A172 (cell line): ENCODE measurements around the gene PIP5K1C. TPM values are rescaled to one million over a fixed set of nuclear protein-coding genes. Genes with fewer than 3 reads are reported as not detected.
A peak's percentile ranks its signal among the peaks of the same experiment; 100 is the strongest.

Experiments
- DNase-seq: peaks from one replicate; pipeline ENCODE4 v3.0.0-alpha.2; 2015; ENCODE audit warnings: low spot score
- total RNA-seq: library from RNA; depleted of rRNA; stranded (reverse); fragments of >200 nt; shearing (Covaris generic); gene quantifications from 2 replicates; pipeline ENCODE4 v1.2.3, GENCODE V29; 2014; rRNA removed

PIP5K1C gene, protein sequence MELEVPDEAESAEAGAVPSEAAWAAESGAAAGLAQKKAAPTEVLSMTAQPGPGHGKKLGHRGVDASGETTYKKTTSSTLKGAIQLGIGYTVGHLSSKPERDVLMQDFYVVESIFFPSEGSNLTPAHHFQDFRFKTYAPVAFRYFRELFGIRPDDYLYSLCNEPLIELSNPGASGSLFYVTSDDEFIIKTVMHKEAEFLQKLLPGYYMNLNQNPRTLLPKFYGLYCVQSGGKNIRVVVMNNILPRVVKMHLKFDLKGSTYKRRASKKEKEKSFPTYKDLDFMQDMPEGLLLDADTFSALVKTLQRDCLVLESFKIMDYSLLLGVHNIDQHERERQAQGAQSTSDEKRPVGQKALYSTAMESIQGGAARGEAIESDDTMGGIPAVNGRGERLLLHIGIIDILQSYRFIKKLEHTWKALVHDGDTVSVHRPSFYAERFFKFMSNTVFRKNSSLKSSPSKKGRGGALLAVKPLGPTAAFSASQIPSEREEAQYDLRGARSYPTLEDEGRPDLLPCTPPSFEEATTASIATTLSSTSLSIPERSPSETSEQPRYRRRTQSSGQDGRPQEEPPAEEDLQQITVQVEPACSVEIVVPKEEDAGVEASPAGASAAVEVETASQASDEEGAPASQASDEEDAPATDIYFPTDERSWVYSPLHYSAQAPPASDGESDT
- 18.8 and 21.4 TPM in 2 replicates for total RNA-seq

DNA sequence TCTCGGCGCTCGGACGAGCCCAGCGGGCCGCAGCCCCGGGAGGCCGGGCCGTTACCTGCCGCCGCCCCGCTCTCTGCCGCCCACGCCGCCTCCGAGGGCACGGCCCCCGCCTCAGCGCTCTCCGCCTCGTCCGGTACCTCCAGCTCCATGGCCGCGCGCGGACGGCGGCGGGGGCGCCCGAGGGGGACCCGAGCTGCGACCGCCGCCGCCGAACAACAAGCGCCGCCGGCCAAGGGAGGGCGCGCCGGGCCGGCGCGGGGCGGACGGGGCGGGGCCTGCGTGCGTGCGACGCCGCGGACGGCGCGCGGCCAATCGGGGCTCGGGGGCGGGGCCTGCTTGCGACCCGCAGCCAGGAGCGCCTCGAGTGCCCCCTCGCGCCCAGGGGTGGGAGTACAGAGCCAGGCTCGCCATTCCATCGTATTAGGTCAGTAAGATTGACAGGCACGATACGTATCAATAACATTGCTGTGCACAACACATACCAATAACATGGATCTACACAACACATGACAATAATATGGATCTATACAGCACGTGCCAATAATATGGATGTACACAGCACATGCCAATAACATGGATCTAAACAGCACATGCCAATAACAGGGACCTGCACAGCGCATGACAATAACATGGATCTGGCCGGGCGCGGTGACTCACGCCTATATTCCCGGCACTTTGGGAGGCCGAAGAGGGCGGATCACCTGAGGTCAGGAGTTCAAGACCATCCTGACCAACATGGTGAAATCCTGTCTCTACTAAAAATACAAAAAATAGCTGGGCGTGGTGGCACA lies at the start of gene PIP5K1C:
Gene PIP5K1C, minus strand, starts transcription at position 227 of the 791 bp plus-strand sequence. Its CDS starts 78 bp downstream, at position 149.
- DNase-seq = peak; percentile 54

DNA sequence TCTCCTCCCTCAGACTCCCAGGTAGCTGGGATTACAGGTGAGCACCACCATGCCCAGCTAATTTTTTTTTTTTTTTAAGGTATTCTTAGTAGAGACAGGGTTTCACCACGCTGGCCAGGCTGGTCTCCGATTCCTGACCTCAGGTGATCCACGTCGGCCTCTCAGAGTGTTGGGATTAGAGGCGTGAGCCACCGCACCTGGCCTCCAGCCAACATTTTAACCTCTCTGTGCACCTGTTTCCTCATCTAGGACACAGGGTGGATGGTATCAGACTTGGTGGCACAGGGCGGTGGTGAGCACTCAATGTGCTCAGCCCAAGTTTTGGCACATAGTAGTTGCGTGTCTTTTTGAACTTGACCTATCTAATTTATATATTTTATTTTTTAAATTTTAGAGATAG lies 48.7 kb upstream of the PIP5K1C start:
- DNase-seq = no peak

DNA sequence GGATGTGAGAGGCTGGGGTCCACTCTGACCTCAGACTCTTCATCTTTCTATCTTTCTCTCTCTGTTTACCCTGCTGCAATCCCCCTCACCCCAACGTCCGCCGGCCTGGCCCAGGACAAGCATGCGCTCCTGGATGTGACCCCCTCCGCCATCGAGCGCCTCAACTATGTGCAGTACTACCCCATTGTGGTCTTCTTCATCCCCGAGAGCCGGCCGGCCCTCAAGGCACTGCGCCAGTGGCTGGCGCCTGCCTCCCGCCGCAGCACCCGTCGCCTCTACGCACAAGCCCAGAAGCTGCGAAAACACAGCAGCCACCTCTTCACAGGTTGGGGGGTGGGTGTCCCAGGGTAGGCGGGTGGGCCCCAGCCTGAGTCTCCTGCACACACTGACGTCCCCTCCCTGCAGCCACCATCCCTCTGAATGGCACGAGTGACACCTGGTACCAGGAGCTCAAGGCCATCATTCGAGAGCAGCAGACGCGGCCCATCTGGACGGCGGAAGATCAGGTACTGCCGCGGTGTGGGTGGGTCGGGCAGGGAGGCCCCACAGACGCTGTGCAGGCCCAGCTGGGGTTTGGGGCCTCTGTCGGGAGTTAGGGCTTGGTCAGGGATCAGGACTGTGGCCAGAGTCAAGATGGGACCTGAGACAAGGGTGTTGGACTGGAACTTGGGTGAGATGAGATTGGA lies 46.2 kb upstream of the PIP5K1C start:
- DNase-seq = no peak

DNA sequence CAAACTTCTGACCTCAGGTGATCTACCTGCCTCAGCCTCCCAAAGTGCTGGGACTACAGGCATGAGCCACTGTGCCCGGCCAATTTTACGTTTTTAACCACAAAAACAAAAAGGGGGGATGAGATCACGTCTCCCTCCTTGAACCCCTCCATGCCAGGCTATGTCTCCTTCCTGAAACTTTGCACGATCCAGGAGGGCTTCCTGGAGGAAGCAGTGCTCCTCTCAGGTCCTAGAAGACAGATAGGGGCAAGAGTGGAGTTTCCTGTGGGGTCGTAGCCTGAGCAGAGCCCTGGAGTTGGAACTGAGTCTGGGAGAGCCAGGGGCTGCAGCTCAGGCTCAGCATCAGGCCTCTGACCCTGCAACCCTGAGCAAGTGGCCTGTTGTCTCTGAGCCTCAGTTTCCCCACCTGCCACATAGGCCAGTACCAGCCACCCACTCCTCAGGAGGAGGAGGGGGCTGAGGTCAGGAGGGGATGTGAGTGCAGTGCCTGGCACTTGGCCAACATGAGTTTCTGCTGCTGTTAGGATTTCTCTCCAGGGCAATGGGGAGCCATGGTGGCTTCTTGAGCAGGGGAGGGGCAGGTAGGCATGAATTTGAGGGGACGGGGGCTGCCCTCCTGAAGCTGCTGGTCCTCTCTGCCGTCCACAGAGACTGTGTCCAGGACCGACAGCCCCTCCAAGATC lies 45.2 kb upstream of the PIP5K1C start:
- DNase-seq = no peak

DNA sequence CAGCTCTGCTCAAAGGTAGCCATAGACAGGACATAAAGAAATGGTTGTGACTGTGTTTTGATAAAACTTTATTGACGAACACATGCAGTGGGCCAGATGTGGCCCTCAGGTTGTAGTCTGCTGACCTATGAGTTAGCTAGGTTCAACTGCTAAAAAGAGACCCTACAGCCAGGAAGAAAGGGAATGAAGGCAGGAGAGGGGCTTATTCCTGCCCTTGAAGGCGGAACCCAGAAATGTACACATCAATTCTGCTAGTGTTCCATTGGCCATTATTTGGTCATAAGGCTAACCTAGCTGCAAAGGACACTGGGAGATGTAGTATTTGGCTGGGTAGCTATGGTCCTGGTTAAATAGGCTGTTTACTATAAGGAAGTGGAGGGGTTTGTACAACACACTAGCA lies 43.2 kb upstream of the PIP5K1C start:
- peak; percentile 28 for DNase-seq

DNA sequence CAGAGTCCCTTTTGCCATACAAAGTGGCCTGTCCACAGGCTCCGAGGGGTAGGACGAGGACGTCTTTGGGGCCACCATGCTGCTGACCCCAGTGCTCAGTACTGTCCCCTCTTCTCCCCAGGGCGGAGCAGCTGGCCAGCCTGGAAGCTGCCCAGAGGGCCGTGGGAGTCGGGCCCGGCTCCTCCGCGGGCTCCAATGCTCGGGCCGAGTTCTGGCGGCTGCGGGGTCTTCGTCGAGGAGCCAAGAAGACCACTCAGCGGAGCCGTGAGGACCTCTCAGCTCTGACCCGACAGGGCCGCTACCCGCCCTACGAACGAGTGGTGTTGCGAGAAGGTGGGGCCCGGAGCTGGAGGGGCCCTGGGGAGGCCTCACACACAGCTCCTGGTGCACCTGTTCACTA lies 40.2 kb upstream of the PIP5K1C start:
- no peak for DNase-seq

DNA sequence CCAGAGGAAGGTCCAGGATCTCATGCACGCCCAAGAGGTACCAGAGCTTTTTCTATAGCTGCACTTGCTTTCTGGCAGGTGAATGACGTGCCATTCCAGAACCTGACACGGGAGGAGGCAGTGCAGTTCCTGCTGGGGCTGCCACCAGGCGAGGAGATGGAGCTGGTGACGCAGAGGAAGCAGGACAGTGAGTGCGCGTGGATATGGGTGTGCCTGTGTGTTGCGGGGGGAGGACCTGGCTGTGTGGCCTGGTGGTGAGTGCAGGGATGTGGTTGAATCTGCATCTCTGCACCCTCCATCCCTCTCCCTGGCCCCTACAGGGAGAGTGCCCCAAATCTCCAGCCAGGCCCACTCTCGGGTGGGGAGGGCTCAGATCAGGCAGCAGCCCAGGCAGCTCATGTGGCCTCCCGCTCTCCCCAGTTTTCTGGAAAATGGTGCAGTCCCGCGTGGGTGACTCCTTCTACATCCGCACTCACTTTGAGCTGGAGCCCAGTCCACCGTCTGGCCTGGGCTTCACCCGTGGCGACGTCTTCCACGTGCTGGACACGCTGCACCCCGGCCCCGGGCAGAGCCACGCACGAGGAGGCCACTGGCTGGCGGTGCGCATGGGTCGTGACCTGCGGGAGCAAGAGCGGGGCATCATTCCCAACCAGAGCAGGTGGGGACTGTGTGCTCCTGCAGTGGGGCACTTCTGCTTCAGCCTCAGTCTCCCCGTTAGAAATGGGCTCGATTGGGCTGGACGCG lies 38.4 kb upstream of the PIP5K1C start:
- DNase-seq = no peak

DNA sequence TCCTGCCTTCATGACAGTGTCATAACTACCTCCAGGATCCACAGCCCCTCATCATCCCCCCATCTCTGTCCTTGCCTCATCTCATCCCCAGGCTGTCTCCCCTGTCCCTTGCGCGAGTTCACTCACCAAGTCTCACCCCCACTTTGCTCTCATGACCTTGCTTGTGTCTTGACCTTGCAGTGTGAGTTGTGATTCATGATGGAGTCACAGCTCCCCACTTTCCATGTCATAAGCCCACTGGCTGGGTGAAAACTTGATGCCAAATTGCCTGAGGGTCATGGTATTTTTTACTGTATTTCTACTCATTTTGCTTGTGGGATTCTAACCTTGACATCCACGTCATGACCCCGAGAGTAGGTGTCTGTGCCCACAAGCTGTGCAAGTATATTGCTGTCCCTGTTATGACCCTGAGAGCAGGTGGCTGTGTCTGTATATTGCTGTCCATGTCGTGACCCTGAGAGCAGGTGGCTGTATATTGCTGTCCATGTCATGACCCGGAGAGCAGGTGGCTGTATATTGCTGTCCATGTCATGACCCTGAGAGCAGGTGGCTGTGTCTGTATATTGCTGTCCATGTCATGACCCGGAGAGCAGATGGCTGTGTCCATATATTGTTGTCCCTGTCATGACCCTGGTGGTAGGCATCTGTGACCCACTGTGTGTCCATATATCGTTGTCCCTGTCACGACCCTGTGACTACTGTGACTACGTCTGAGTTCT lies 37.4 kb upstream of the PIP5K1C start:
- no peak for DNase-seq

DNA sequence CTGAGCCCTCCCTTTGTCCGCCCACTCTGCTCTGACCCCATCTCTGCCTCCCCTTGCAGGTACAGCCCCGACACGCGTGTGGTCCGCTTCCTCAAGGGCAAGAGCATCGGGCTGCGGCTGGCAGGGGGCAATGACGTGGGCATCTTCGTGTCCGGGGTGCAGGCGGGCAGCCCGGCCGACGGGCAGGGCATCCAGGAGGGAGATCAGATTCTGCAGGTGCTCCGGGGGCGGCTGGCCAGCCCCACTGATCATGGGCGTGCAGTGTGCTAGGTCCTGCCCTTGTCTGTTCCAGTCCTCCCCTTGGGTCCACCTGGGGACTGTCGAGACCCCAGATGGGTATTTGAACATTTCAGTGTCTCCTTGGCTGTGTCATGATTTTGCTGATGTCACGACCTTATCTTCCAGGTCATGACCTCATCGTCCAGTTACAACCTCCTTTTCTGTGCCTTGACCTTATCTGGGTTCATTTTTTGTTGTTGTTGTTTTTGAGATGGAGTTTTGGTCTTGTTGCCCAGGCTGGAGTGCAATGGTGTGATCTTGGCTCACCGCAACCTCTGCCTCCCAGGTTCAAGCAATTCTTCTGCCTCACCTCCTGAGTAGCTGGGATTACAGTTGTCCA lies 35.9 kb upstream of the PIP5K1C start:
- no peak for DNase-seq

DNA sequence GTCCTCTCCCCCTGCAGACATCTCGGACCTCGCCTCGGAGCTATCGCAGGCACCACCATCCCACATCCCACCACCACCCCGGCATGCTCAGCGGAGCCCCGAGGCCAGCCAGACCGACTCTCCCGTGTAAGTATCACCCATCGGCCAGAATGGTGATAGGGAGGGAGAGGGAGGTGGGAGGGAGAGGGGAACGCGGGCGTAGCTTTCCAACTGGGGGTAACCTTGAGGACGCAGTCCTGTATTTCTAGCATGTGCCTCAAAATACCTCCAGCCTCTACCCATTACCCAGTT lies 34.0 kb upstream of the PIP5K1C start:
- no peak for DNase-seq

DNA sequence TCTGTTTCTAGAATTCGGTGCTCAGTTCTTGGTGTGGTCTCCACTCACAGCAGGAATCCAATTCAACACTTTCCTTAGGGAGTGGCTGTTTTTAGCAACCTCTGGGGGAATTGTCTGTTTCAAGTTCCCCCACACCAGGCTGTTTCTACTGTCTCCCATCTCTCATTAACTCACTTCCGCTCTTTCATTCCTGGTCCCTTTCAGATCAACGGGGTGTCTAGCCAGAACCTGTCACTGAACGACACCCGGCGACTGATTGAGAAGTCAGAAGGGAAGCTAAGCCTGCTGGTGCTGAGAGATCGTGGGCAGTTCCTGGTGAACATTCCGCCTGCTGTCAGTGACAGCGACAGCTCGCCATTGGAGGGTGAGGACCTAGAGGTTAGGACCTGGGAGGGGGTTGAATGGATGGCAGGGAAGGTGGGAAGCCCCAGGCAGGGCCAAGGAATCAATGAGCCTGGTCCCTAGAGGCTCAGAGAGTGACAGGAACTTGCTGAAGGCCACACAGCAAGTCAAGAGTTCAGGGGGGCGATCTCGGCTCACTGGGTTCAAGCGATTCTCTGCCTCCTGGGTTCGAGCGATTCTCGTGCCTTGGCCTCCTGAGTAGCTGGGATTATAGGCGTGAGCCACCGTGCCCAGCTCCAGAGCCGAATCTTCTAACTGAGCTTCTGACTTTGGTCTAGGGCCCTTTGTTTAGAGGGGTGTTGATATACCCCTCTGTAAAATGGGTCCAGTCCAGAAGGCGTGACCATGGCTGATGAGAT lies 33.5 kb upstream of the PIP5K1C start:
- no peak for DNase-seq

DNA sequence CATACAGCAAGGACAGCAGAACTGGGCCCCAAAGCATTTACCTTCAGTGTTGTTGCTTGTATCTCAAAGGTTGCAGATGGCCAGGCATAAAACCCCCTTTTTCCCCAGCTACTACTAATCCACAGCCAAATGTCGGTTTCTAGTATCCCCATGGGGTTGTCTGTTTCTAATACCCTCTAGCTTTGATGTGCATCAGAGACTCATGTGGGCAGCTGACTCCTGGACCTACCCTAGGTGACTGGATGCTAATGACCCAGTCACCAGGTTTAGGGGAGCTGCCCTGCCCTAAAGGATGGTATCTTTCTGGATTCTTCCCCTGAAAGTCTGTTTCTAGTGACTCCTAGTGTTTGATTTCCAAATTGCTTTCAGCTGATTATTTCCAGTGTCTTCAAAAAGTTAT lies 31.8 kb upstream of the PIP5K1C start:
- DNase-seq = no peak

DNA sequence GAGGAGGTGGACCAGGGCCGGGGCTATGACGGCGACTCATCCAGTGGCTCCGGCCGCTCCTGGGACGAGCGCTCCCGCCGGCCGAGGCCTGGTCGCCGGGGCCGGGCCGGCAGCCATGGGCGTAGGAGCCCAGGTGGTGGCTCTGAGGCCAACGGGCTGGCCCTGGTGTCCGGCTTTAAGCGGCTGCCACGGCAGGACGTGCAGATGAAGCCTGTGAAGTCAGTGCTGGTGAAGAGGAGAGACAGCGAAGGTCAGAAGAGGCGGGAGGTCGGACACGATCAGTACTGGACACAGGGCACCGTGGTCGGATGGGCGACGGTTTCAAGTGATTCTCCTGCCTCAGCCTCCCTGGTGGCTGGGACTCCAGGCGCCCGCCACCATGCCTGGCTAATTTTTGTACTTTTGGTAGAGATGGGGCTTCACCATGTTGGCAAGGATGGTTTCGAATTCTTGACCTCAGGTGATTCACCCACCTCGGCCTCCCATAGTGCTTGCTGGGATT lies 30.2 kb upstream of the PIP5K1C start:
- no peak for DNase-seq

DNA sequence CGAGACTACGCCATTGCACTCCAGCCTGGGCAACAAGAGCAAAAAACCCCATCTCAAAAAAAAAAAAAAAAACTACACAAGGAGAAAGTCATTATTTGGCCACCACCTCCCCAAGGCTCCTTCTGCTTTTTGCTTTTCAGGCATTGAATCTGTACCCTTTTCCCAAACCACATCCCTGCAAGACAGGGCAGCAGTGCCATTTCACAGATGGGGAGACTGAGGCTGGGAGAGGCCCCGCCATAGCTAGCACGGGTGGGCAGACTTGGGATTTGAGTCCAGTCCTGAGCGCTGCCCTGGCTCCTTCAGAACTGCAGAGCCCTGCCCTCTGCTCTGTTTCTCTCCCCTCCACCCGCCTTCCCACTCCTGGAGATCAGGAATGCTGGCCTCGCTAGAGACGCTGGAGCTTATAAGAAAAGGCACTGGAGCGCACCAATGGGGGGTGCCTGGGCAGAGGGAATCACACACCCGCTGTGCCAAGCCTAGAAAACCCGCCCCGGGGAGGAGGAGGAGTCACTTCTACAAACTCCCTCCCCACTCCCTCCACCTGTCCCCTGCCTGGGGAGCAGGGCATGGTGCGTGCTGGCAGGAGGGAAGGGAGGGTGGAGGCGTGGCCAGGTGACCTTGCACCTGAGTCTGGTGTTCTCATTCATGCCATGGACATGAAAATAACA lies 25.5 kb upstream of the PIP5K1C start:
- peak; percentile 48 for DNase-seq

DNA sequence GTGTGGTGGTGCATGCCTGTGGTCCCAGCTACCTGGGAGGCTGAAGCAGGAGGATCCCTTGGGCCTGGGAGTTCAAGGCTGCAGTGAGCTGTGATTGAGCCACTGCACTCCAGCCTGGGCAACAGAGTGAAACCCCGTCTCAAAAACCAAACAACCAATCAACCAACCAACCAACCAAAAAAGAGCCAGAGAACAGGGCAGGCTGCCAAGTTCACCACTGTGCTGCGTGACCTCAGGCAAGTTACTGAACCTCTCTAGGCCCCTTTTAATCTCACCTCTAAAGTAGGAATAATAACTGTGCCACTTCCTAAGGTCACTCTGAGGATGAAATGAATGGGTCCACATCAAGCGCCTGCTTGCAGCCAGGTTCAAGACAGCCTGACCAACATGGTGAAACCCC lies 24.9 kb upstream of the PIP5K1C start:
- DNase-seq = no peak

DNA sequence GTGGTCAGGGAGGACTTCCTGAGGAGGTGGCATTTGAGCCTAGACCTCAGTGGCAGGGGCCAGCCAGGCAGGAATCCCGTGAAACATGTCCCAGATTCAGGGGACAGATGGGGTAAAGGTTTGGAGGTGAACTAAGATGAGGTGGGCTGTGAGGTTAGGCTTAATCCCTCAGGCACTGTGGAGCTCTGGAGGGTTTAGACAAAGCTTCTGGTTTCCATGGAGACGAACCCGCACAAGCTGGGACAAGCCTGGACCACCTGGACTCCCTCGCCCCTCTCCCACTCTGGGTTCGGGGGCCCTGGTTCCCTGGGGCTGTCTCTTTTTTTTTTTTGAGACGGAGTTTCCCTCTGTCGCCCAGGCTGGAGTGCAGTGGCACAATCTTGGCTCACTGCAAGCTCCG lies 23.6 kb upstream of the PIP5K1C start:
- no peak for DNase-seq

DNA sequence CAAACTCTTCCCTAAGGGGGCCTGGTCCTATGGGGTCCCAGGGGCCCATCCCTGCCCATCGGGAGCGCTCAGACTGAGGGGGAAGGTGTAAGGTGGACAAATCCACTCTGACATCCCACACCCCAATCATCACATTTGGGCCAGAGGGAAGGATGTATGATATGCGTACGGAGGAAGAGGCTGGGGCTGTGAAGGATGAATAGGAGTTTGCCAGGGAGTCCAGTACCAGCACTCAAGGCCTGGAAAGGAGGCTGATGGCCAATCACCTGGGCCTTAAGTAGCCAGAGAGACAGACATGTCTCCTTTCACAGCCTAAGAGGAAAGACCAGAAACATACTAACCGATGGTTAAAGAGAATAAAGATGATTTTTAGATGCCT lies 22.8 kb upstream of the PIP5K1C start:
- DNase-seq = no peak

DNA sequence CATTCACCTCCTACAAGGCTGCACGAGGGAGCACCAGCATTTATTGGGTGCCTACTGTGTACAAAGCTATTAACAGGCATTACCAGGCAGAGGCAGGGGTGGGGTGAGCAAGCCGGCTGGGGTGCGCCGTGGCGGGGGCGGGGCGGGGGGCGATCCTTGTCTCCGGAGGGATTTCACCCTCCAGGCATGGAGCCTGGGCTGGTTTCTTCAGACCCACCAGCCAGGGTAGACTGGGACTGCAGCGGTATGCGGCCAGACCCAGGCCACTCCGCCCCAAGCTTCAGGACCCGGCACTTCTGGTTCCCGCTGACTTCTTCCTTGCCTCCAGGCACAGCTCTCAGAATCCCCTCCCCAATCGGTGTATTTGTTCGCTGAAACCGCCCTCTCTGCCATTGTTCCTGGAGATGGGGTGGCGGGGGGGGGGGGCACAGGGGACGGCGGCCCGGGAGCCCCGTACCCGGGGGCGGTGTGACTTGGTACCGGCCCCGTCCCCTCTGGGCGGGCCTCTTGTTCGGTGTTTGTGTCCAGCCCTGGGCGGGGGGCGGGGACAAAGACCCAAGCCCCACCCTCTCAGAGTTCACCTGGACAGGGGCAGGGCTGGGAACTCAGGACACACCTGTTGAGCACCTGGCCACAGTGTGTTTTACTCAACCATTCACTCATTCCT lies 22.3 kb upstream of the PIP5K1C start:
- DNase-seq = no peak
